Glomerular visceral epithelial cell (primary cell): ENCODE measurements around the gene DLGAP4.

Source experiments
- DNase-seq: peaks from one replicate; pipeline ENCODE4 v3.0.0-alpha.2; 2016; ENCODE audit errors: extremely low spot score

DLGAP4 gene

DNA sequence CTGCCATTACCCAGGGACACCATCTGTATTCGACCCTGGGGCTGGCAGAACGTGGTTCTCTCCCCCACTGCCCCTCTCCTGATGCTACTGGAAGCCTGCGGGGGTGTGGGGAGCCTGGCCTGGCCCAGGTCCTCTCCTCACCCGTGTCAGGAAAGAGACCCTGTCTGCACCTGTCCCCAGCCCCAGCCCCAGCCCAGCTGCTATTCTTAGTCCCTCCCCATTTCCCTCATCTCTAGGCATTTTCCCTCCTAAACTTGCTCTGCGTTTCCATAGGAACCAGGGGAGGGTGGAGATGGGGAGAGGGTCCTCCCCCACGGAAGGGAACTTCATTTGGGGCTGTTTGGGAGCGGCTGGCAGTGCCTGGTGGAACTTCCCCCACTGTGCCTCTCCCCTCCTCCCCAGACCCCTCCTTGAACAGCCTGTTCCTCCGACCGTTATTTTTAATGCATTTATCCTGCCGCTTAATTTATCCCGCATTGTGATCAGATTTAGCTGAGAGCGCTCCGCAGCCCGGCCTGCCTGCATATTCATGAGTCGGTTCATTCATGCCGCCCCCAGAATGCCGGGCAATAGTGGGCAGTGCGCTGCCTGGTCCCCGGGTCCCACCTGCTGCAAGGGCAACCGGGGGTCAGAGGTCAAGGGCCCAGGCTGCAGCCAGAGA, 31.8 kb upstream of the DLGAP4 start:
- DNase-seq = no peak

DNA sequence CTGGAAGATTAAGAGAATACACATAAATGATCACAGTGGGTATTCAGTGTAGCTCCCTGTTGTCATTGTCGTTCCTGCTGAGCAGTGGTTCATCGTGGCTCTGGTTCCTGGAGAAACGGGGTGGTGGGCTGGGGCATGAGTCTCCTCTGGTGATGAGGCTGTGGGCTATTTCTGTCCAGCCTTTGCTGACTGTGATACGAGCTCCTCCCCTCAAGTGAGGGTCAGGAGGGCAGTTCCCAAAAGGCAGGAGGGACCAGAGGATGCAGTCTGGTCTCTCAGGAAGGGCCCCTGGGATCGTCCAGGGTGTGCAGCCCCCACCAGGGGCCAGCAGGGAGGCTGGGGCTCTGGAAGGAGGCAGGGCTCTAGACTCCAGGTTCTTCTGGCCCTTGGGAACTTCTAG, 31.1 kb upstream of the DLGAP4 start:
- DNase-seq = no peak

DNA sequence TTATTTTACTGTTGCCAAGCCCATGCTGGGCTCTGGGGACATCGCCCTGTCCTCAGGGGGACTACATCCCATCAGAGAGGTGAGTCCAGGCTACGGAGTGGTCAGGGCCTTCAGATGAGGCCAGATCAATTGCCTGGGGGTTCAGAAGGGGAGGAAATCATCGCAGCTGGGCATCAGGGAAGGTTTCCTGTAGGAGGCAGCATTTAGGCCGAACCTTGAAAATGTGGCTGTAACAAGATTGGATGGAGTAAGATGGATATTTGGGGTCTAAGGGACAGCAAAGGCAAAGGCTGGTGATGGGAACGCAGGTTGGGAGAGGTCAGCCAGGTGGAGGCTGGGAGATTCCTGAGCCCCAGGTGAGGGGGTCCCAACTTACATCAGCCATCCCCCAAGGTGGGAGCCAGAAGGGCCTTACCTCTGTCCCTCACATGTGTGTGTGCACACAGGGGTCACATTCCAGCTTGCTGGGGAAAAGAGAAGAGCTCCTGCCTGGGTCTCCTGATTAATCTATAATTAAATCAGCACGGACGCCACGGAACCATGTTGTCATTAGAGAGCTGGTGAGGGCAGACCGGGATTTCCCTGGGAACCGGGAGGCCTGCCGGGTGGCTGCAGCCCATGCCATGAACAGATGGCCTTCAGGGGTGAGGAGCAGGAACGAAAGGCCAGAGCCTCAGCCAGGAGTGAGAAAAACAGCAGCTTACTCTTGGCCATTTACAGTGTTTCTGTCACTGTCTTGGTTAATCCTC, 30.5 kb upstream of the DLGAP4 start:
- DNase-seq = no peak

DNA sequence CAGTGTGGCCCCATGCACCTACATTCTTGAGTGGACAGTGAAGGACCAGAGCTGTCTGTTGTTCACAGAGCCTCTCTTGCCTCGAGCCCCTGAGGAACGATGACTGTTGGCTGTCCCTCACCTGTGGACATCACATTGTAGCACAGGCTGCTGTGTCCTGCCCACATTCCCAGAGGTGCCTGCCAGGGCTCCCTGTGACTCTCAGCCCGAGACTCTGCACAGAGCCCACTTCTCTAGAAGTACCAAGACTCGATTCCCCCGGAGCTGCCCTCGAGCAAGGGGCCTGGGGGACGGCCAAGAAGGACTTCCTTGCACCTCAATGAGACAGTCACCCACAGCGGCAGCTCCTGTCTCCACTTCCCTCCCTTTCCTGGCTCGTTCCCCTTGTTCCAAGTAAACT, 28.6 kb upstream of the DLGAP4 start:
- DNase-seq = no peak

DNA sequence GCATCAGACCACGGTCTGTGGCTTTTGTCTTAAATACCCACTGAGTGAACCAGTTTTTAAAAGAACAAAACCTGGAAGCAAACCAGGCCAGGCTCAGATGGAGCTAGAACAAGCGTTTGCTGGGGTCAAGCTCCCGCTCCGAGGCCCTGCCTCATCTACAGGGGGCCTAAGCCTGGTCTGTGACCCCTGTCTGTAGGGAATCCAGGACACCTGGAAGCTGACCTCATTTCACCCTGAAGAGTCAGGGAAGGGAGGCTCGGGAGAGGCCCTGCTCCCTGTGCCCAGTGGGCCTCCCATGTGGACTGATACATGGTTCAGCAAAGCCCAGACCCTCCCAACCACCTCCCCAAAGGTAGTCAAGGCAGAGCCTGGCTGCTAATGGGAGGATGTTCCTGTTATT, 26.8 kb upstream of the DLGAP4 start:
- DNase-seq = no peak

DNA sequence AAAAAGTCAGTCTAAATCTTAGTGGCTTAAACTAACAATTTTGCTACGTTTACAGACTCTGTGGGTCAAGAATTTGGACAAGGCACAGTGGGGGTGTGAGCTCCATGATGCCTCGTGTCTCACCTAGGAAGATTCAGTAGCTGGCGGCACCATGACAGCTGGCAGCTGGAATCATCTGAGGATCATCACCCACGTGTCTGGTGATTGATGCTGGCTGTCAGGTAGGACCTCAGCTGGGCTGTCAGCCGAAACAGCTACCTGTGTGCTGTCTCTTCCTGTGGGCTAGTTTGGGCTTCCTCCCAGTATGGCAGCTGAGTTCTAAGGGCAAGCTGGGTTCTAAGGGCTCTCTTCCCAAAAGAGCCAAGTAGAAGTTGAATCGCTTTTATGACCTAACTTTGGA, 26.4 kb upstream of the DLGAP4 start:
- no peak for DNase-seq

DNA sequence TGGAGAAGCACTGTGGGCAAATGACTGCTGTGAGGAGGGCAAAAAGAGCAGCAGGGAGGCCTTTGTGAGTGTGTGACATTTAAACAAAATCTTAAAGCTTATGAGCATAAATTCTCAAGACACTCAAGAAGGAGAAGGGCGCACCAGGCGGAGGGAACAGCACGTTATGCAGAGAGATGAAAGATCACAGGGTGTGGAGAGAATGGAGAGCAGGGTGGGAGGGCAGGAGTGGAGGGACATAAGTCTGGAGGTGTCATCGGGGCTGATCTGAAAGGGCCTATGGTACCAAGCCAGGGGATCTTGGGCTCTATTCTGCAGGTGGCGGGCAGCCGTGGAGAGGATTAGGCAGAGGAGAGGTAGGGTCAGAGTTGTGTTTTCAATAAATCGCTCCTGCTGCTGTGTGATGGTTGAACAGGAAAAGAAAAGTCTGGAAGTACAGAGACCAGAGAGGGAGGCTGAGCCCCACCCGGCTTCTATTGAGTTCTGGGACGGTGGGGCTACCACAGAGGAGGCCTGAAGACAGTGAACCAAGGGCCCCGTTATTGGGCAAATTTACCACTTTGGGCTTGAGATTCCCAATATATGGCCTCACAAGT, 24.3 kb upstream of the DLGAP4 start:
- DNase-seq = no peak

DNA sequence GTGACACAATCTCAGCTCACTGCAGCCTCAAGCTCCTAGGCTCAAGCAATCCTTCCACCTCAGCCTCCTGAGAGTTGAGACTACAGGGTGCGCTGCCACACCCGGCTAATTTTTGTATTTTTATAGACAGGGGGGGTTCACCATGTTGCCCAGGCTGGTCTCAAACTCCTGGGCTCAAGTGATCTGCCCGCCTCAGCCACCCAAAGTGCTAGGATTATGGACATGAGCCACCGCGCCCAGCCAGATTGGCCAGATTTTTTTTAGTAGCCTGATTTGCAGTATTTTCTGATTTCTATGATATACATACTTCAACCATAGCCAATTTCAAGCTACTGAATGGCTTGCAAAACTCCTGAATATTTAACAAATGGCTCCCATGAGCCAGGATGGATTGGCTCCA, 21.4 kb upstream of the DLGAP4 start:
- no peak for DNase-seq

DNA sequence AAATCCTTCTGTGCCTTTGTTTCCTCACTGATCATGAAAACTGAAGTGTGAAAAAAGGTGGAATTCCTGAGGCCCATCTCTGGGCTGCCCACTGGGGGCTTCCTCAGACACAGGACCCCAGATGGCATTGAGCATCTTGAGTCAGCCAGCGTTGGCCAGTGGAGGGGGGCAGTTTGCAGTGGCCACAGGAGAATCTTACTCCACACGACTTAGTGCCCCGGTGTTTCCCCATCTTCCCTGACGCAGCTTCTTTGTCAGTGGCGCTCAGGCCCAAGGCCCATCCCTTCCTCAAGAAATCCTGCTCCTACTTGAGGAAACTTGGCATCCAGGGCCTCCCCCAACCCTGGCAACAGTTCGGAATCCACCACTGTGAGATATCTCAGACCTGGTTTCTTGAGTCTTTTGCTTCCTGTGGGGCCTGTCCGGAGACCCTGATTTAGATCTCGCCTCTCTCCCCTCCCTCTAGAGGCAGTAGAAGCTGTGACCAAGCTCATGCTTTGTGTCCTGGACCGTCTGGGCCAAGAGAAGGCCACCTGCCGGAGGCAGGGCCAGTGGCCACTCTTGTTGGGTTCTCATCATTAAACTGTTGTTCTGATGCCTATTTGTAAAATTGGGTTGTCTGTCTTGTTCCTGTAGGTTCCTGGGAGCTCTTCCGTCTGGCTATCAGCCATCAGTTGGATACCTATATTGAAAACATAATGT, 20.2 kb upstream of the DLGAP4 start:
- DNase-seq = no peak

DNA sequence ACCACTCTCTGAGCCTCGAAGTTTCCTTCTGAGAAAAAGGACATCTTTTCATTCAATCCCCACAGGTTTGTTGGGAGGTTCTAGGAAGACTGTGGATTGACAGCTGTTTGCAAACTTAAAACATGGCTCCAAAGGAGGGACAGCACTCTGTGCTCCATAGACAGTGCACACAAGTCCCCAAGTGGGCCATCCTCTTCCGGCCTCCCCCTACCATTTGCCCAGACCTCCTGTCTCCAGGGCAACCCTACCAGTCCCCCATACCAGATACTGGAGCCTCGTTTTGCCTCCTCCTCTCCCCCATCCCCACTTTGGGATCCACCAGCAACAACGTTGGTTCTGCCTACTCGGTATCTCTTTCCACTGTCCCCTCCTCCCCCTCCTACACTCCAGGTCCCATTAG, 8.5 kb upstream of the DLGAP4 start:
- no peak for DNase-seq

DNA sequence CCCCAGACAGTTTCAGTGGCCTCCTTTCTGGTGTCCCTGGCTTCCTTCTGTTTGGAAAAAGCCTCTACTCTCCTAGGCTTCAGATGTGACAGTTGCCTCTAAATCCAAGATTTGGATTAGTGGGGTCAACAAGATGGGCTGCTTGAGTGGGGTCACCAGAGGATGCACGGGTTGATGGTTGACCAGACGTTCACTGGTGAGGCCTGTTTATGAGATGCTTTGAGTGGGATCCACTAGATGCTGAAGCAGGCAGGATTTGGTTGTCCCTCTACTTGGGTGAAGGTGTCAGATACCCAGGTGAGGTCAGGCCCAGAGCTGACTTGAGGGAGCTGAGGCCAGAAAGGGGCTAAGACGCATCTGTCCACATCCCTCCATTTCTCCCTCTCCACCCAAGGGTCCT, 8.1 kb upstream of the DLGAP4 start:
- DNase-seq = no peak

DNA sequence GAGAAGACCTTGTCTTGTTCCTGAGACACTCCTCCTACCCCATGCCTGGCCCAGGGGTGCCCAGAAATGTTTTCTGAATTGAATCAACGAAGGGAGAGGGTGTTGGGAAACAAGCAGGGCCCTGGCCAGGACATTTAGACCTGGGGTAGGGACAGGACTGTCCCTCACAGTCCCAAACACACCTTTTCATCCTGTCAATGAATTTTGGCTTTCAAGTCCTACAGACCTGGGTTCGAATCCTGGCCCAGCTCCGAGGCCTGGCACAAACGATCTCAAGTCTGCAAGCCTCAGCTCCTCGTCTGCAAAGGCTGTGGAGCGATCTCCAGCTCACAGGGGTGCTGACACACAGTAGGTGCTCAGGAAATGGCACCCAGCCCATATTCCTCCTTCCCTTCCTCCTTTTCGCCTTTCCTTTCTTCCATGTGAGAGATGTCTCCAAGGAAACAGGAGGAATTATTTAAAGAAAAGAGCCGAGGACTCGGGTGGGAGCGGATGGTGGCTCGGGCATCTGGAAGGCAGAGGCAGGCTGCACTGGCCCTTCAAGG, 7.3 kb upstream of the DLGAP4 start:
- DNase-seq = no peak

DNA sequence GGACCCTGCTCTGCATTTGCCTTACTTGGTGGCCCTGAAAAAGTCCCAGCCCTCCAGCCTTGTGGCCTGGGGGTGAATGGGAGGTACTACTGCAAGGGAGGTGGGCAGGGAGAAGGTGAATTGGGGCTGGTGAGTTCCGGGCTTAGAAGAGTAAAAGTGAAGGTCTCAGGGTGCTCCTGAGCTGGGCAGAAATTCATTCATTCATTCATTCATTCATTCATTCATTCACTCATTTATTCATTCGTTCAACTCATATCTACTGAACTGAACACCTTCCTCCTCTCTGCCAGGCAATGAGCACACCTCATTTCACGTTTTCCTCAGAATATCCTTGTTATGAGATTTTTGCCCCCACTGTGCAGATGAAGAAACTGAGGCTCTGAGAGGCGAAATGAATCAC, 6.7 kb upstream of the DLGAP4 start:
- DNase-seq = no peak

DNA sequence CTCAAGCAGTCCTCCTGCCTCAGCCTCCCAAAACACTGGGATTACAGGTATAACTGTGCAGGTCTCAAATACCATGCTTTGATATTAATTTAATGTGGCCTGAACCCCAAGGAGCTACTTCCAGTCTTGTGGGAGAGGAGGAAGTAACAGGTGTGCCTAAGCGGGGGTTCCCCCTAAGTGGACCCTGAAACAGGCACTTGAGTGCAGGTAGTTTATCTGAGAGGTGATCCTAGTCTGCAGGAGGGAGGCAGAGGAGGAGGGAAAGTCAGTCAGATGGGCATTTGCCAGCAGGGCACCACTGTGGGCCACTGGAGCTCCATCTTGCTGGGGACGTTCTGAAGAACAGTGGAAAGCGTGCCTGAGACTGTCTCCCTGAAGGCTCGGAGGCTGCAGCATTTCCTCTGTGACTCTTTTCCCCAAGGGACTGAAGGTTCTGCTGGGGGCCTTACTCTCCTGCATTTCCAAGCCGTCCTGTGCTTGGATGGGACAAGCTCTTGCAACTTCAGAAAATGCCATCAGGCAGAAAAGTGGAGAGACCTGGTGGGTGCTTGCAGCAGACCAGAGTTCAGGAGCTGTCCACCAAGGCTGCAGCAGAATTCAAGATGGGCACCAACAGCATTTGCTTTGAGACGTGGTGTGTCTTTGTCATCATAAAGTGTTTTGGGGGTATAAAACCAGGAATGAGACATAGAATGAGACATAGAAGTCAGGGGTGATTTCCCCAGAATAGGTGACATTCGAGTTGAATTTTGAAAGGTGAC, 4.6 kb upstream of the DLGAP4 start:
- no peak for DNase-seq

DNA sequence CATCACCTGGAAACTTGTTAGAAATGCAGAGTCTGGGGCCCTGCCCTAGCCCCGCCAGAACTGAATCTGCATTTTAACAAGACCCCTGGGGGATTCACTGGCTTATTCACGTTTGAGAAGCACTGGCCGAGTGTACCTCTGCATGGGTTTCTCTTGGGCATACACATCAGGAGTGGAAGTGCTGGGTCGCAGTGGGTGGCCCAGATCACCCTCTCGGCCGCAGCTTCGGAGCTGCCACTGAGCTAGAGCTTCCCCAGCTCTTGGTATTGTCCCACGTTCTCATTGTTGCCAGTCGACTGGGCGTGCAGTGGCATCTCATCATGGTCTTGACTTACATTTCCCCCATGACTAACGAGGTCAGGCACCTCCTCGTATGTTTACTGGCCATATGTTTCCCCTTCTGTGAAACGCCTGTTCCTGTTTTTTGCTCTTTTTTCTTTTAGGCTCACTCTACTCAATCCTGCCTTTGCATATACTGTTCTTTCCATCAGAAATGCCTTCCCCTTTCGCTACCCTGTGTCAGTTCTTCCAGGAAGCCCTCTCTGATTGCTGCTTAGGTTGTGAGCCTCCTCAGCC, 3.0 kb upstream of the DLGAP4 start:
- DNase-seq = no peak

DNA sequence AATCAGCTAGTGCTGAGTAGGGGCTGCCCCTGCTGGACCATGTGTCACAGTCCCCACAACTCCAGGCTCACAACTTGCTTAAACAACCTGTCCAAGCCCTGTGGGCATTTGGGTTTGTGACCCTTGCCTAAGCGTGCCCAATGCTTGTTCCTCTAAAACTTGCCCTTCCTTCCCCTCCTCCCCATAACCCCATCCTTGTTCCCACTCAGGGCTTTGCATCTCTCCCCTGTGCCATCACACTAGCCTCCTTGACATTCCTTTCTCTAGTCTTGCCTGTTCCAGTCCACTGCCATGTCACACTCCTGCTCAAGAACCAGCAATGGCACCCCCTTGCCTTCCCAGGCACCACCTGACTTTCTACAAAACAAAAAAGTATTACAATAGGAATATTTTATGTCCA, 2.3 kb upstream of the DLGAP4 start:
- no peak for DNase-seq

DNA sequence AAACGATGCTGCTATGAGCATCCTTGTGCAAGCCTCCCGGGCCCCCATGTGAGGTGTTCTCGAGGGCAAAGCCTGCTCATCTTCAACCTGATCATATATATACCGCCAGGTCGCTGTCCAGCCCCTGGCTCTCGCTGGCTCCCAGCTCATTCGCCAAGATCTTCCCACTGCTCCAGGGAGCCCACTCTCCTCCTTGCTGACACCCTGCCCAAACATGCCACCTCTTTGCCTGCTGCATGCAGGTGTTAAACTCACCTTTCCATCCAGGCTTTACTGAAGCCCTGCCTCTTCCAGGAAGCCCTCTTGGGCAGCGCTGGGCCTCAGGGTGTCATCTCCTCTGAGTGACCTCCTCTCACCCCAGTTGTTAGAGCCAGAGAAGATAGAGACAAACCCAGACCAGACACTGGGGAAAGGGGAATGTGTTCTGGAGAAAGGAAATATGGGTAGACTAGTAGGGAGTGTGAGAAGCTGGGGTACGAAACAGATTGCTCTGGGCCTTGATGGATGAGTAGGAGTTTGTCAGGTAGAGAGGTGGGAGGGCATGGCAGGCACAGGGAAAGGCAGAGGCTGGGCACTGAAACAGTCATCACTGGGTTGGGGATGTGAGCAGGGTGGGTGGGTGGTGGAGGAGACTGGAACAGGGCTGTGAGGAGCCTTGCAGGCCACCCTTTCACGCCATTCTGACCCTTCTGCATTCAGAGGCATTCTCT, 1.2 kb upstream of the DLGAP4 start:
- no peak for DNase-seq

DNA sequence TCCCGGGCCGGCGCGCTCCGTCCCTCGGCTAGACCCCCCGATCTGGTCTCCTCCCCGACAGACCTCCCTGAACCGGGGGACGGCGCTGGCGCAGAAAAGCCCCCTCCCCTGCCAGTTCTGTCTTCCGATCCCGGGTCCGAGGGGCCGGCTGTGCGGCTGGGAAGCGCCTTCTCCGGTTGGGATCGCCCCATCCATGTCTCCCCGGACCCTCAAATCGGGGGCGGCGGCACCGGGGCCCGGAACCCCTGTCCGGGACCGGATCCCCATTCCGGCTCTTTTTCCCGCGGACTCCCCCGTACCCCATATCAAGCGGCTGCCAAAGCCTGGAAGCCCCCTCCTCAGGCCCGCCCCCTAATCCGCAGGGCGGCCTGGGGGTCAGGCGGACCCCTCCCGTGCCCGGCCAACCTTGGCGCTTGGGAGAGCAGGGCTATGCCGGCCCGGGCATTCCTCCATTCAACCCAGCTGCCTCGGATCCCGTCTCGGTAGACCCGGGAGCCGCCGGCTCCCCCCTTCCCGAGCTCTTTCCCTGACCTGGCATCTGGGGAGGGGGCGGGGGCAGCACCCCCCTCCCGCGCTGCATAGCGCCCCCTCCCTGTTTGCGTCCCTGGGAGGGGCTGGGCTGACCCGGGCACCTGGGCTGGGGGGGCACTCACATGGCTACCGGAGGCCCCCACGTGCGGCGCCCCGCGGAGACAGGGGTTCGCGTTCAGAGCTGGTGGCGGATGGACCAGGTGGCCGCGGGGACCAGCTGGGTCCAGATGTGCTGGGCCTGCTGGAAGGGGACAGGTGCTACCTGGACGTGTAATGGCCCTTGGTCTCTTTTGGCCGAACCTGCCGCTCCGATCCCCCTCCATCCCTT, 643 bp downstream of the DLGAP4 start:
- no peak for DNase-seq

DNA sequence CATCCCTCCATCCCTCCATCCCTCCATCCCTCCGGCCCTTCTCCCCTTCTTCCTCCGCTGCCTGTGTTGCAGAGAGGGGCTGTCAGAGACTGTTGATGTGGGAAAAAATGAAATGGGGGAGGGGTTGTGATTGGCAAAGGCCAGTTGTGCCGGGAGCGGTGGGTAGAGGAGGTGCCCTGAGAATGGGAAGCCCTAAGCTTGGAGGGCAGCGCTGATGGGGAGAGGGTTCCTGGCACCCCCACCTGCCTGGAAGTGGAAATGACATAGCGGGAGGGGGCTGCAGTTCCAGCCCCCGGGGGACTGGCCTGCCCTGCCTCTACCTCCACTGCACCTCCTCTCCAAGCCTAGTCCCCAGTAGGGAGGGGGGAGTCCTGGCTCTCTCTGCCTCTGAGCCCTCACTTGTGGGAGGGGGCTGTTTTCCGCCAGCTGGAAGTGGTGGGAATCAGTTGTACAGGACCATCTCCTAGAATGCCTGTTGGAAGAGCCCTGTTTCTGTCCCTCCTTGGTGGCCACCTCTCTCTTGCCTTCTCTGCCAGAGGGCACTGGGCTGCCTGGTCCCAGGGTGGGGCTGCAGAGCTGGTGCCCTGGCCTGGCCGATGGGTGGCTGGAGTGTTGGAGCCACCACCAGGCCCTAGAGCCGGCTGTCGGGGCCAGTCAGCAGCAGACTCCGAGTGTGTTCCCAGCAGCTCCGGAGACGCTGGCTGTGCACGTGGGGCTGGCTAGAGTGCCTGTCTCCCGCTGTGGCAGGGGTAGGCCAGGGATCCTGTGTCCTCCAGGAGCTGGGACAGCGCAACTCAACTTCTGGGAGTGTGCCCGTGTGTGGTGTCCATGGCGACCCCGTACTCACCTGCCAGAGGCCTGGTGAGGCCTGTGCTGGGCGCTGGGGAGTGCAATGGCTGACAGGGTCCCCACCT, 1.5 kb downstream of the DLGAP4 start:
- DNase-seq = no peak
